C4-2B (cell line): ENCODE measurements around the gene RTEL1.

Source experiments
- ZFX ChIP-seq: fragments of 450-650 bp; IDR thresholded peaks from 2 replicates; pipeline ENCODE4 v1.6.1; 2017
- TF ChIP-seq, protein P1 (sequence below): fragments of 450-650 bp; conservative IDR thresholded peaks from 2 replicates; pipeline ENCODE4 v1.5.1; 2017; ENCODE audit warnings: mild to moderate bottlenecking

- TF ChIP-seq, protein P1, sequence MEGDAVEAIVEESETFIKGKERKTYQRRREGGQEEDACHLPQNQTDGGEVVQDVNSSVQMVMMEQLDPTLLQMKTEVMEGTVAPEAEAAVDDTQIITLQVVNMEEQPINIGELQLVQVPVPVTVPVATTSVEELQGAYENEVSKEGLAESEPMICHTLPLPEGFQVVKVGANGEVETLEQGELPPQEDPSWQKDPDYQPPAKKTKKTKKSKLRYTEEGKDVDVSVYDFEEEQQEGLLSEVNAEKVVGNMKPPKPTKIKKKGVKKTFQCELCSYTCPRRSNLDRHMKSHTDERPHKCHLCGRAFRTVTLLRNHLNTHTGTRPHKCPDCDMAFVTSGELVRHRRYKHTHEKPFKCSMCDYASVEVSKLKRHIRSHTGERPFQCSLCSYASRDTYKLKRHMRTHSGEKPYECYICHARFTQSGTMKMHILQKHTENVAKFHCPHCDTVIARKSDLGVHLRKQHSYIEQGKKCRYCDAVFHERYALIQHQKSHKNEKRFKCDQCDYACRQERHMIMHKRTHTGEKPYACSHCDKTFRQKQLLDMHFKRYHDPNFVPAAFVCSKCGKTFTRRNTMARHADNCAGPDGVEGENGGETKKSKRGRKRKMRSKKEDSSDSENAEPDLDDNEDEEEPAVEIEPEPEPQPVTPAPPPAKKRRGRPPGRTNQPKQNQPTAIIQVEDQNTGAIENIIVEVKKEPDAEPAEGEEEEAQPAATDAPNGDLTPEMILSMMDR: no peak
- TF ChIP-seq ZFX: no peak
Observed at GRCh38 chr20:63656451-63656850, 1.7 kb upstream of the RTEL1 start.
